ENCODE results near the gene HOXC10.

HOXC10 gene

GRCh38 chr12:54029529-54030441 lies 44.8 kb downstream of the HOXC10 start:
- Histone ChIP-seq H3K27me3 (replicated peaks; ENCODE audit: control insufficient read depth, insufficient read depth, low read length) (peaks cover 2% of the 10 kb centered on the region; the same call in 1 of the 2 replicates), H3K36me3 (ENCODE audit: control insufficient read depth, insufficient read depth, low read length) (no peaks in the 10 kb centered on the region), H3K4me3 (replicated peaks; ENCODE audit: low read depth, low read length) (no peak overlapping the region)
- no peak for DNase-seq (ENCODE audit: extremely low read depth, insufficient read length)
- no peak for TF ChIP-seq CTCF (IDR thresholded peaks at IDR 0.05; ENCODE audit: insufficient read depth, low read length, poor library complexity, severe bottlenecking)

- Histone ChIP-seq H3K36me3 (ENCODE audit: control insufficient read depth, insufficient read depth, low read length) (no peaks in the 10 kb centered on the region), H3K27me3 (replicated peaks; ENCODE audit: control insufficient read depth, insufficient read depth, low read length) (peaks cover 2% of the 10 kb centered on the region; the same call in 1 of the 2 replicates), H3K4me3 (replicated peaks; ENCODE audit: low read depth, low read length) (no peak overlapping the region)
- TF ChIP-seq CTCF (IDR thresholded peaks at IDR 0.05; ENCODE audit: insufficient read depth, low read length, poor library complexity, severe bottlenecking), result no peak
- DNase-seq (ENCODE audit: extremely low read depth, insufficient read length), result no peak
These were observed 45.5 kb downstream of the HOXC10 start for GRCh38 chr12:54030442-54030801.

- no peak for DNase-seq (ENCODE audit: extremely low read depth, insufficient read length)
- H3K27me3 ChIP-seq (replicated peaks; ENCODE audit: control insufficient read depth, insufficient read depth, low read length), result peaks cover 2% of the 10 kb centered on the region; the same call in 1 of the 2 replicates
- no peaks in the 10 kb centered on the region for H3K36me3 ChIP-seq (ENCODE audit: control insufficient read depth, insufficient read depth, low read length)
- no peak overlapping the region for H3K4me3 ChIP-seq (replicated peaks; ENCODE audit: low read depth, low read length)
- TF ChIP-seq CTCF (IDR thresholded peaks at IDR 0.05; ENCODE audit: insufficient read depth, low read length, poor library complexity, severe bottlenecking), result no peak
These were observed 46.0 kb downstream of the HOXC10 start for GRCh38 chr12:54030889-54031471.

- H3K27me3 ChIP-seq (replicated peaks; ENCODE audit: control insufficient read depth, insufficient read depth, low read length), result peaks cover 2% of the 10 kb centered on the region; the same call in 1 of the 2 replicates
- no peak for DNase-seq (ENCODE audit: extremely low read depth, insufficient read length)
- no peak for TF ChIP-seq CTCF (IDR thresholded peaks at IDR 0.05; ENCODE audit: insufficient read depth, low read length, poor library complexity, severe bottlenecking)
- no peaks in the 10 kb centered on the region for H3K36me3 ChIP-seq (ENCODE audit: control insufficient read depth, insufficient read depth, low read length)
- no peak overlapping the region for H3K4me3 ChIP-seq (replicated peaks; ENCODE audit: low read depth, low read length)
These were observed 46.5 kb downstream of the HOXC10 start for GRCh38 chr12:54031480-54031879.

- H3K4me3 ChIP-seq (replicated peaks; ENCODE audit: low read depth, low read length), result no peak overlapping the region
- no peaks in the 10 kb centered on the region for H3K36me3 ChIP-seq (ENCODE audit: control insufficient read depth, insufficient read depth, low read length)
- no peak for DNase-seq (ENCODE audit: extremely low read depth, insufficient read length)
- TF ChIP-seq CTCF (IDR thresholded peaks at IDR 0.05; ENCODE audit: insufficient read depth, low read length, poor library complexity, severe bottlenecking), result no peak
- peaks cover 2% of the 10 kb centered on the region; the same call in 1 of the 2 replicates for H3K27me3 ChIP-seq (replicated peaks; ENCODE audit: control insufficient read depth, insufficient read depth, low read length)
These were observed 47.2 kb downstream of the HOXC10 start for GRCh38 chr12:54032086-54032619.
